Astrocyte of the cerebellum (primary cell): Measurements from ENCODE around the gene IFNK.

Experiments used
- DNase-seq: peaks from one replicate; pipeline ENCODE4 v3.0.0-alpha.2; 2011; ENCODE audit warnings: low read depth
- H3K4me3 ChIP-seq: 2 replicates; pipeline ENCODE4 v1.5.1; 2011; ENCODE audit warnings: mild to moderate bottlenecking, low read depth, low read length, moderate library complexity
- in situ Hi-C: cut with HindIII; loops from 2 replicates; pipeline ENCODE4 v1.10.0; 2017; ENCODE audit warnings: low sequenced_read_pairs
- TF ChIP-seq, protein P1 (sequence below): IDR thresholded peaks from 2 replicates; pipeline ENCODE4 v1.5.1; 2012; ENCODE audit warnings: low read length, low read depth, moderate library complexity, mild to moderate bottlenecking; ENCODE audit errors: missing control alignments

IFNK gene

DNA sequence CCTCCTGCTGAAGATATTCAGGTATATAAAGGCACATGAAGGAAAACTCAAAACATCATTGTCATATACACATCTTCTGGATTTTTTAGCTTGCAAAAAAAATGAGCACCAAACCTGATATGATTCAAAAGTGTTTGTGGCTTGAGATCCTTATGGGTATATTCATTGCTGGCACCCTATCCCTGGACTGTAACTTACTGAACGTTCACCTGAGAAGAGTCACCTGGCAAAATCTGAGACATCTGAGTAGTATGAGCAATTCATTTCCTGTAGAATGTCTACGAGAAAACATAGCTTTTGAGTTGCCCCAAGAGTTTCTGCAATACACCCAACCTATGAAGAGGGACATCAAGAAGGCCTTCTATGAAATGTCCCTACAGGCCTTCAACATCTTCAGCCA lies at the start of gene IFNK:
Gene IFNK (plus strand): TSS at position 55 of the 400 bp plus-strand sequence. CDS start 47 bp downstream, at position 102.
- H3K4me3 ChIP-seq, result no peak within 1 kb of the TSS
- in situ Hi-C loops, result no loop called here
- DNase-seq, result no peak
- TF ChIP-seq, protein P1, sequence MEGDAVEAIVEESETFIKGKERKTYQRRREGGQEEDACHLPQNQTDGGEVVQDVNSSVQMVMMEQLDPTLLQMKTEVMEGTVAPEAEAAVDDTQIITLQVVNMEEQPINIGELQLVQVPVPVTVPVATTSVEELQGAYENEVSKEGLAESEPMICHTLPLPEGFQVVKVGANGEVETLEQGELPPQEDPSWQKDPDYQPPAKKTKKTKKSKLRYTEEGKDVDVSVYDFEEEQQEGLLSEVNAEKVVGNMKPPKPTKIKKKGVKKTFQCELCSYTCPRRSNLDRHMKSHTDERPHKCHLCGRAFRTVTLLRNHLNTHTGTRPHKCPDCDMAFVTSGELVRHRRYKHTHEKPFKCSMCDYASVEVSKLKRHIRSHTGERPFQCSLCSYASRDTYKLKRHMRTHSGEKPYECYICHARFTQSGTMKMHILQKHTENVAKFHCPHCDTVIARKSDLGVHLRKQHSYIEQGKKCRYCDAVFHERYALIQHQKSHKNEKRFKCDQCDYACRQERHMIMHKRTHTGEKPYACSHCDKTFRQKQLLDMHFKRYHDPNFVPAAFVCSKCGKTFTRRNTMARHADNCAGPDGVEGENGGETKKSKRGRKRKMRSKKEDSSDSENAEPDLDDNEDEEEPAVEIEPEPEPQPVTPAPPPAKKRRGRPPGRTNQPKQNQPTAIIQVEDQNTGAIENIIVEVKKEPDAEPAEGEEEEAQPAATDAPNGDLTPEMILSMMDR, result no peak

DNA sequence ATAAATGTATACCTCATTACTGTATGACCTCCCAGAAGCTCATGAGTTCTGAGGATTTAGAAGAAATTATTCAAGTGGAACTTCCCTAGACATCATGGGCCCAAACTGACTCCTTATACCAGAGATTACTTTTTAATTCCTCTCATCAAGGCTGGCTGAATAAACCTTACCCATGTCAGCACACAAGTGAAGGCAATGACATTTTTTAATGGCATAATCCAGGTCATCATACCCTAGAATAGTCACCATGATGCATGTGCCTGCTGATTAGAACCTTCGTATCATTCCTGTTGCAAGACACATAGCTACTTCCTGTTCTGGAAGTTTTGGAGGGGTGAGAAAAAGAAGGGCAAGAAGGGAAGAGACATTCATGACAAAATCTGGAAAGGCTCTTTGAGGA lies 49.8 kb upstream of the IFNK start:
- TF ChIP-seq, protein P1, result no peak
- in situ Hi-C loops, result no loop called here
- H3K4me3 ChIP-seq, result no peak overlapping the region
- no peak for DNase-seq

GRCh38 chr9:27475057-27475595 lies 49.0 kb upstream of the IFNK start:
- in situ Hi-C loops, result no loop called here
- no peak for DNase-seq
- TF ChIP-seq, protein P1, result no peak
- no peak overlapping the region for H3K4me3 ChIP-seq

GRCh38 chr9:27476870-27477515 lies 47.1 kb upstream of the IFNK start:
- TF ChIP-seq, protein P1, result no peak
- DNase-seq, result no peak
- in situ Hi-C loops, result no loop called here
- no peak overlapping the region for H3K4me3 ChIP-seq

DNA sequence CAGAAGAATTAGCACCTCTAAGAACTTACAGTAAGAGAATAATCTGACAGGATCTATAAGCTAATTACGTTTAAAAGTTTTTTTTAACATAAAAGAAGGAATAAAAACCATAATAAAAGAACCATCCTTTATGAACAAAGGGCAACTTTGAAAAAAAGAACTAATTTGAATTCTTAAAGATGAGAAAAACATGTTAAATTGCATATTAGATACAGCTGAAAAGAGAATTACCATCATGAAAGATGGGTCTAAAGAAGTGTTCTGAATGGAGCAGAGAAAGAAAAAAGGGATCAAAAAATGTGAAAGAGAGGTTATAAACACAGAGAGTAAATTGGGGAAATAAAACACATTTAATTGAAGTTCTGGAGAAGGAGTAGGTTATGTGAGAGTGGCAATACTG lies 45.8 kb upstream of the IFNK start:
- H3K4me3 ChIP-seq, result no peak overlapping the region
- in situ Hi-C loops, result no loop called here
- DNase-seq, result no peak
- TF ChIP-seq, protein P1, result no peak

DNA sequence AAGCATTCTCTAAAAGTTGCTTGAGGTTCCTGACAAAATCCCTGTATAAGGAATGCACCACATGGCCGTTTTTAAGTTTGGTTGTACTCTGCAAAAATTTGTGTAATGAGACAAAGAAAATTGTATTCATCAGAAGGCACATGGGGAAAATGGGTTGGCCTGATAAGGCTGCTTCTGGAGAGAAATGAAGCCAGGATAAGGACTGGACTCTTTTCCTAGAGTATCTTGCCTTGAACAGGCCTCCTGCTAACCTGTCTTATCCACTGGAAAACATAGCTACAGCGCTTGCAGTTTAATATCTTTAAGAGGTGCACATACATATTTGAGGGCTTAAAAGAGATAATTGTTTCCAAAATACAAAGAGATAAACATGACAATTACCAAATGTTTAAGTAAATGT lies 41.4 kb upstream of the IFNK start:
- in situ Hi-C loops, result no loop called here
- H3K4me3 ChIP-seq, result no peak overlapping the region
- TF ChIP-seq, protein P1, result no peak
- DNase-seq, result no peak

GRCh38 chr9:27483576-27483975 lies 40.5 kb upstream of the IFNK start:
- TF ChIP-seq, protein P1, result no peak
- DNase-seq, result no peak
- in situ Hi-C loops, result no loop called here
- no peak overlapping the region for H3K4me3 ChIP-seq
